Heart left ventricle (tissue), 13 donors: ENCODE results near the gene ROR1.

Experiments
- POLR2A ChIP-seq, 2 donors: fragments of 450-650 bp; IDR thresholded peaks; one replicate each; pipeline ENCODE4 v1.6.1; 2017; ENCODE audit warnings: antibody characterized with exemption in 2 of 2, mild to moderate bottlenecking in 2 of 2, moderate library complexity in 2 of 2
- TF ChIP-seq, protein P1 (sequence below), 12 donors: fragments of 200-600 bp; sonication (generic) in 4 of 12; IDR thresholded peaks; one replicate each; pipeline versions ENCODE4 v1.5.0 to v1.8.0; 2018 to 2022; ENCODE audit warnings: antibody characterized with exemption in 12 of 12, mild to moderate bottlenecking in 5 of 12
- donor health status: ischemic (EF 13 %, LVEDD 7.1; RV severe dilation, severe dysfunction).
- donor health status: DM: no; HTN: yes; CAD: no.
- donor health status: DM: no; HTN: no; CAD: no.
- donor health status: ischemic (EF 25% LVEDD 6.9; RV normal size, moderate dysfunction).
- donor health status: ischemic (EF 25% LVEDD 5.7; RV mildly dilated, moderate dysfunction).
- donor health status: ischemic (EF 35%, LVEDD 5.7; RV mildly dilated, moderate dysfunction).
- donor health status: nonischemic (EF 11% LVEDD 7.7; RV severe dilation, severe dysfunction).
- donor health status: DM: yes; HTN: yes; CAD: no.
- donor health status: PGD.
- donor health status: ischemic (EF 29% LVEDD 5.4; RV normal size, mild dysfunction).
- donor health status: nonischemic (EF 23%, LVEDD 6.1; RV moderate dilation, normal function).

DNA sequence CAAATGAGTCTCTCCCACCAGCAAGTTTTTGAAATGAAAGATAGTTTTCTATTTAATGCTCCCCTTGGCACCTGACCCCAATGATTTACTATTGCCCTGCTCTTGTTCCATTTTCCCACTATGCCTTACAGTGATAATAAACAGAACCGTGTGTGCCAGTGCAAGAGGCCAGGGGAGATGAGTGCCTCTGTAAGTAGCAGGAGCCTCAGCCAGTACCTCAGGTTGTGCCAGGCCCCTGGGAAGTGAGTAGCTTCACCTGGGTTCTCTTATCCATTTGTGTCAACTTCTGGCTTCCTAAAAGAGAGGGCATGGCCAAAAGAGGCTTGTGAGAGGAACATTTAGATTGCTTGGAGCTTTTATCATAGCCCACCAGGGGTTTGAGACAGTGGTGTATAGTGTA is 3.4 kb upstream of the ROR1 start:
- TF ChIP-seq, protein P1, sequence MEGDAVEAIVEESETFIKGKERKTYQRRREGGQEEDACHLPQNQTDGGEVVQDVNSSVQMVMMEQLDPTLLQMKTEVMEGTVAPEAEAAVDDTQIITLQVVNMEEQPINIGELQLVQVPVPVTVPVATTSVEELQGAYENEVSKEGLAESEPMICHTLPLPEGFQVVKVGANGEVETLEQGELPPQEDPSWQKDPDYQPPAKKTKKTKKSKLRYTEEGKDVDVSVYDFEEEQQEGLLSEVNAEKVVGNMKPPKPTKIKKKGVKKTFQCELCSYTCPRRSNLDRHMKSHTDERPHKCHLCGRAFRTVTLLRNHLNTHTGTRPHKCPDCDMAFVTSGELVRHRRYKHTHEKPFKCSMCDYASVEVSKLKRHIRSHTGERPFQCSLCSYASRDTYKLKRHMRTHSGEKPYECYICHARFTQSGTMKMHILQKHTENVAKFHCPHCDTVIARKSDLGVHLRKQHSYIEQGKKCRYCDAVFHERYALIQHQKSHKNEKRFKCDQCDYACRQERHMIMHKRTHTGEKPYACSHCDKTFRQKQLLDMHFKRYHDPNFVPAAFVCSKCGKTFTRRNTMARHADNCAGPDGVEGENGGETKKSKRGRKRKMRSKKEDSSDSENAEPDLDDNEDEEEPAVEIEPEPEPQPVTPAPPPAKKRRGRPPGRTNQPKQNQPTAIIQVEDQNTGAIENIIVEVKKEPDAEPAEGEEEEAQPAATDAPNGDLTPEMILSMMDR (IDR thresholded peaks at IDR 0.05), result no peak
- TF ChIP-seq POLR2A (IDR thresholded peaks at IDR 0.05), result no peak
